GM12878 (cell line): Measurements from ENCODE around the gene ERMARD. TPM values are rescaled to one million over a fixed set of nuclear protein-coding genes. Genes with fewer than 3 reads are reported as not detected.

Experiments
- ATAC-seq: fragments of 200-7000 bp; cut with Tn5 transposase; 3 replicates; pipeline ENCODE4 v1.9.1; 2020; ENCODE audit warnings: mild to moderate bottlenecking, moderate library complexity
- BruUV-seq: library from RNA; stranded (reverse); fragments of 400-500 nt; replicated peaks from 2 replicates; lab custom pipeline; 2021; lab: Mats Ljungman, UMichigan
- CTCF ChIA-PET: fragments of 300-600 bp; sonication (Branson Sonifier 250); formaldehyde crosslinking; extraction: SDS; loops from one replicate; lab custom pipeline; 2021; ENCODE audit warnings: inconsistent platforms; lab: Yijun Ruan, JAX
- POLR2A ChIA-PET: fragments of 350-600 bp; formaldehyde crosslinking; extraction: SDS; loops from one replicate; lab custom pipeline; 2021; ENCODE audit warnings: inconsistent platforms; lab: Charles Lee
- RAD21 ChIA-PET: fragments of 300-600 bp; sonication (Branson Sonifier 250); formaldehyde crosslinking; loops from one replicate; lab custom pipeline; 2023; ENCODE audit warnings: antibody characterized with exemption; ENCODE audit not compliant: unreplicated experiment; lab: Charles Lee
- SMC1A ChIA-PET: fragments of 300-600 bp; sonication (Branson Sonifier 250); formaldehyde crosslinking; loops from one replicate; lab custom pipeline; 2023; ENCODE audit not compliant: unreplicated experiment, uncharacterized antibody; lab: Charles Lee
- DNase-seq: peaks from one replicate; pipeline ENCODE4 v3.0.0-alpha.2; 2011; ENCODE audit warnings: low read depth, low spot score
- FAIRE-seq: peaks from 3 replicates; lab custom pipeline; 2011; peaks lifted over from hg19 to GRCh38; lab: Jason Lieb, UNC
- H2AFZ ChIP-seq: 2 replicates; pipeline ENCODE4 v1.6.0; 2011; ENCODE audit warnings: low read depth, low read length, control low read depth; ENCODE audit not compliant: control insufficient read depth
- H3K27ac ChIP-seq: 2 replicates; pipeline ENCODE4 v1.5.1; 2011; ENCODE audit warnings: control low read depth; ENCODE audit not compliant: control insufficient read depth, insufficient read depth
- H3K27me3 ChIP-seq, 2 experiments: replicated peaks in 1 of 2; 2 replicates each; pipeline versions ENCODE4 v1.6.0 to v1.6.1; 2011; ENCODE audit warnings: low read length in 1 of 2; ENCODE audit not compliant: control insufficient read depth in 2 of 2, insufficient read depth in 2 of 2
- H3K36me3 ChIP-seq, 2 experiments: 2 replicates each; pipeline ENCODE4 v1.5.1; 2011; ENCODE audit warnings: low read length in 1 of 2; ENCODE audit not compliant: control insufficient read depth in 2 of 2, insufficient read depth in 2 of 2
- H3K4me1 ChIP-seq: 2 replicates; pipeline ENCODE4 v1.6.1; 2011; ENCODE audit warnings: mild to moderate bottlenecking, low read length, moderate library complexity, mixed read lengths; ENCODE audit not compliant: control insufficient read depth, insufficient read depth
- H3K4me2 ChIP-seq: 2 replicates; pipeline ENCODE4 v1.6.0; 2011; ENCODE audit warnings: control low read depth; ENCODE audit not compliant: control insufficient read depth, insufficient read depth
- H3K4me3 ChIP-seq: fragments of 200-600 bp; sonication (generic); 2 replicates; pipeline ENCODE4 v1.5.1; 2016
- H3K79me2 ChIP-seq: 2 replicates; pipeline ENCODE4 v1.6.0; 2011; ENCODE audit warnings: low read length; ENCODE audit not compliant: control insufficient read depth, insufficient read depth
- H3K9ac ChIP-seq: 2 replicates; pipeline ENCODE4 v1.8.0; 2011; ENCODE audit warnings: low read length, control low read depth, mixed read lengths; ENCODE audit not compliant: control insufficient read depth, insufficient read depth
- H3K9me3 ChIP-seq: replicated peaks from 3 replicates; pipeline ENCODE4 v1.5.1; 2011; ENCODE audit warnings: mild to moderate bottlenecking, low read length; ENCODE audit not compliant: control insufficient read depth, insufficient read depth
- H4K20me1 ChIP-seq: 2 replicates; pipeline ENCODE4 v1.6.0; 2011; ENCODE audit not compliant: control insufficient read depth, insufficient read depth
- ASH2L ChIP-seq: fragments of 300-600, 200-600 bp; sonication (generic); IDR thresholded peaks from 2 replicates; pipeline ENCODE4 v1.6.1; 2017; ENCODE audit warnings: low read depth, mild to moderate bottlenecking, borderline replicate concordance
- BCL11A ChIP-seq: IDR thresholded peaks from 2 replicates; pipeline ENCODE4 v1.6.1; 2011; ENCODE audit warnings: low read depth, low read length
- BCLAF1 ChIP-seq: fragments of 450-650 bp; IDR thresholded peaks from 2 replicates; pipeline ENCODE4 v1.6.1; 2017; ENCODE audit warnings: antibody characterized with exemption, mild to moderate bottlenecking, moderate library complexity
- BHLHE40 ChIP-seq, 2 experiments: fragments of 450-650 bp in 1 of 2; IDR thresholded peaks; 2 replicates each; pipeline ENCODE4 v1.6.1; 2011 to 2017; ENCODE audit warnings: low read depth in 2 of 2, borderline replicate concordance in 1 of 2, improper control_type of control experiment in 1 of 2, low read length in 1 of 2, mild to moderate bottlenecking in 1 of 2
- CBFB ChIP-seq: IDR thresholded peaks from 2 replicates; pipeline ENCODE4 v1.6.1; 2016; ENCODE audit warnings: antibody characterized with exemption, low read depth
- GATAD2B ChIP-seq: fragments of 450-650 bp; conservative IDR thresholded peaks from 2 replicates; pipeline ENCODE4 v1.6.1; 2017; ENCODE audit warnings: low read depth, mild to moderate bottlenecking, moderate library complexity
- NFIC ChIP-seq: IDR thresholded peaks from 2 replicates; pipeline ENCODE4 v1.6.1; 2012; ENCODE audit warnings: low read depth, mild to moderate bottlenecking, inconsistent platforms, low read length, moderate library complexity
- NFXL1 ChIP-seq: fragments of 450-650 bp; IDR thresholded peaks from 2 replicates; pipeline ENCODE4 v1.6.1; 2017; ENCODE audit warnings: antibody characterized with exemption, mild to moderate bottlenecking, borderline replicate concordance
- PML ChIP-seq: IDR thresholded peaks from 2 replicates; pipeline ENCODE4 v1.6.1; 2012; ENCODE audit warnings: low read length, inconsistent platforms
- POLR2AphosphoS5 ChIP-seq: IDR thresholded peaks from 2 replicates; pipeline ENCODE4 v1.6.1; 2011; ENCODE audit warnings: mild to moderate bottlenecking, low read length, inconsistent platforms
- RAD51 ChIP-seq: fragments of 450-650 bp; IDR thresholded peaks from 2 replicates; pipeline ENCODE4 v1.6.1; 2016; ENCODE audit warnings: moderate library complexity, mild to moderate bottlenecking, inconsistent platforms
- SP1 ChIP-seq: IDR thresholded peaks from one replicate; pipeline ENCODE4 v1.6.1; 2011; ENCODE audit warnings: low read depth, low read length
- TAF1 ChIP-seq: IDR thresholded peaks from 2 replicates; pipeline ENCODE4 v1.6.1; 2011; ENCODE audit warnings: mild to moderate bottlenecking, low read depth, low read length, borderline replicate concordance
- TCF3 ChIP-seq: IDR thresholded peaks from 2 replicates; pipeline ENCODE4 v1.6.1; 2012; ENCODE audit warnings: low read depth, mild to moderate bottlenecking, low read length, borderline replicate concordance; ENCODE audit not compliant: insufficient read depth
- WGBS: methylation state at CpG from one replicate; pipeline ENCODE4 v1.1.6; 2016; ENCODE audit warnings: low lambda C conversion rate; ENCODE audit not compliant: insufficient replicate concordance, insufficient coverage; ENCODE audit errors: missing lambda C conversion rate; 5-methylcytosine and 5-hydroxymethylcytosine counted together
- in situ Hi-C: fragments of 300-500 bp; cut with MboI; formaldehyde crosslinking; loops from 9 replicates; pipeline ENCODE4 v1.14.3; 2018; ENCODE audit warnings: mixed read lengths
- intact Hi-C: fragments of 100-400 bp; cut with micrococcal nuclease; formaldehyde crosslinking; loops from one replicate; pipeline ENCODE4 v1.14.2; 2022; ENCODE audit not compliant: unreplicated experiment
- polyA plus RNA-seq, 11 experiments: library from polyadenylated mRNA; depleted of rRNA in 4 of 11; unstranded in 6 of 11; stranded (reverse) in 5 of 11; fragments of >200 nt; fragmentation: Nextera tagmentation in 4 of 11; fragmentation: Illumina TruSeq in 1 of 11; extraction: Ambion mirVana in 4 of 11; extraction: Trizol in 1 of 11; gene quantifications; 1 replicate in 1 of 11; 2 replicates in 10 of 11; pipeline versions ENCODE4 v1.2.1 to v1.2.3, GENCODE V29; 2011 to 2016; ENCODE audit warnings: inconsistent platforms in 2 of 11, missing spikeins in 2 of 11, low read depth in 1 of 11
- total RNA-seq, 4 experiments: library from RNA; depleted of rRNA in 3 of 4; stranded (reverse); fragments of >200 nt in 3 of 4; fragmentation: Illumina TruSeq in 1 of 4; extraction: Trizol in 1 of 4; gene quantifications; 2 replicates each; pipeline versions ENCODE4 v1.2.1 to v1.2.3, GENCODE V29; 2013 to 2021

ERMARD gene
- total and polyA plus RNA-seq, 10 of the 15 experiments (the other 5 are each of a cell fraction or from before 2014, with no cell fraction given): 24.4 to 63.3 (median 34.1) TPM

- TF ChIP-seq NFXL1 (no peak), TAF1 (0 out of 2 replicates have a peak, but pooled peaks have one; percentile 22)
- DNase-seq (no peak), FAIRE-seq (peak; percentile 54), ATAC-seq (peak; percentile 3; the same call in 1 of the 3 replicates)
- WGBS: 7% methylated on average over 19 of the region's 19 CpGs
- POLR2A ChIA-PET: interaction anchor here (0.9 to 1.4 kb wide), 3 partner anchors 28 to 804 kb away, joined by 3 to 5 read pairs (median 4); no protein-coding TSS in a partner anchor
- Histone ChIP-seq H3K4me1 (peaks cover 5% of the 10 kb centered on the region; the same call in 1 of the 2 replicates), H4K20me1 (no peaks in the 10 kb centered on the region), H3K4me2 (peak overlapping the region; percentile 90), H3K9me3 (no peaks in the 10 kb centered on the region), H3K79me2 (peaks cover 32% of the 10 kb centered on the region), H3K27ac (peak overlapping the region; percentile 91), H3K4me3 (peak overlapping the region; percentile 97), H3K27me3 (no peaks in the 10 kb centered on the region), H3K9ac (peak overlapping the region; percentile 94), H3K36me3 (peaks cover 0 to 6% of the 10 kb centered on the region in 2 experiments; a peak in 1 of 4 replicates), H2AFZ (peak overlapping the region; percentile 84)
- CTCF ChIA-PET: no interaction called here
- intact Hi-C loops: no loop called here
- in situ Hi-C loops: loop anchor here (5.0 kb wide), 1 partner anchor 800 kb away; the partner anchor contains the start of genes PSMB1 and TBP
- RAD21 ChIA-PET: interaction anchor here (1.2 kb wide), 2 partner anchors 51 to 807 kb away, joined by 3 to 4 read pairs; partner anchors contain the start of gene WDR27
- SMC1A ChIA-PET: interaction anchor here (0.8 to 1.6 kb wide), 6 partner anchors 30 to 709 kb away, joined by 3 to 5 read pairs (median 3); no protein-coding TSS in a partner anchor
- BruUV-seq: no TSS peak
These were observed 727 bp downstream of the ERMARD start for GRCh38 chr6:169752074-169752623.

GRCh38 chr6:169755162-169755561, 3.7 kb downstream of the ERMARD start:
- H3K4me2 ChIP-seq: no peak overlapping the region
- H3K27ac ChIP-seq: no peak overlapping the region
- intact Hi-C loops (no loop called here), in situ Hi-C loops (no loop called here)
- peaks cover 5% of the 10 kb centered on the region; the same call in 1 of the 2 replicates for H3K4me1 ChIP-seq
- no peak for FAIRE-seq
- ChIA-PET SMC1A (interaction anchor here (1.0 to 1.4 kb wide), 2 partner anchors 11 to 809 kb away, joined by 3 read pairs; no protein-coding TSS in a partner anchor), RAD21 (no interaction called here), POLR2A (no interaction called here), CTCF (no interaction called here)
- H3K36me3 ChIP-seq: peaks cover 0 to 10% of the 10 kb centered on the region in 2 experiments; a peak in 2 of 4 replicates
- ATAC-seq: no peak
- 96% methylated on average over 6 of the region's 6 CpGs for WGBS
- no TSS peak for BruUV-seq
- no peak overlapping the region for H3K9ac ChIP-seq
- H2AFZ ChIP-seq: no peak overlapping the region
- no peaks in the 10 kb centered on the region for H4K20me1 ChIP-seq
- H3K9me3 ChIP-seq: no peaks in the 10 kb centered on the region
- H3K27me3 ChIP-seq: no peaks in the 10 kb centered on the region
- no peak overlapping the region for H3K4me3 ChIP-seq
- H3K79me2 ChIP-seq: peaks cover 29% of the 10 kb centered on the region
- no peak for TF ChIP-seq GATAD2B
- no peak for TF ChIP-seq NFIC
- no peak for TF ChIP-seq POLR2AphosphoS5
- TF ChIP-seq RAD51: no peak
- TF ChIP-seq ASH2L: no peak
- TF ChIP-seq CBFB: no peak
- no peak for TF ChIP-seq TCF3
- TF ChIP-seq PML: no peak
- TF ChIP-seq BCLAF1: no peak
- TF ChIP-seq SP1: no peak
- no peak for TF ChIP-seq BCL11A
- no peak for TF ChIP-seq BHLHE40 (IDR thresholded peaks at IDR 0.05; ENCODE audit: borderline replicate concordance in 1 of 2, low read depth in 2 of 2, low read length in 1 of 2)
- DNase-seq: no peak
